ENCODE measurements around the gene CTSO. TPM values are rescaled to one million over a fixed set of nuclear protein-coding genes. Genes with fewer than 3 reads are reported as not detected.

The CTSO gene
- total RNA-seq, 4 donors from 2014 or later, result 2.9 to 6.4 (median 3.9) TPM

- intact Hi-C loops (cut with DNase I; ENCODE audit: low total_unique reads), result no loop called here
- no peak overlapping the region for H3K4me3 ChIP-seq
- H3K9me3 ChIP-seq, result no peaks in the 10 kb centered on the region
- H3K27ac ChIP-seq, result no peak overlapping the region
- ATAC-seq (no peak), DNase-seq (no peak)
- TF ChIP-seq, protein P1, sequence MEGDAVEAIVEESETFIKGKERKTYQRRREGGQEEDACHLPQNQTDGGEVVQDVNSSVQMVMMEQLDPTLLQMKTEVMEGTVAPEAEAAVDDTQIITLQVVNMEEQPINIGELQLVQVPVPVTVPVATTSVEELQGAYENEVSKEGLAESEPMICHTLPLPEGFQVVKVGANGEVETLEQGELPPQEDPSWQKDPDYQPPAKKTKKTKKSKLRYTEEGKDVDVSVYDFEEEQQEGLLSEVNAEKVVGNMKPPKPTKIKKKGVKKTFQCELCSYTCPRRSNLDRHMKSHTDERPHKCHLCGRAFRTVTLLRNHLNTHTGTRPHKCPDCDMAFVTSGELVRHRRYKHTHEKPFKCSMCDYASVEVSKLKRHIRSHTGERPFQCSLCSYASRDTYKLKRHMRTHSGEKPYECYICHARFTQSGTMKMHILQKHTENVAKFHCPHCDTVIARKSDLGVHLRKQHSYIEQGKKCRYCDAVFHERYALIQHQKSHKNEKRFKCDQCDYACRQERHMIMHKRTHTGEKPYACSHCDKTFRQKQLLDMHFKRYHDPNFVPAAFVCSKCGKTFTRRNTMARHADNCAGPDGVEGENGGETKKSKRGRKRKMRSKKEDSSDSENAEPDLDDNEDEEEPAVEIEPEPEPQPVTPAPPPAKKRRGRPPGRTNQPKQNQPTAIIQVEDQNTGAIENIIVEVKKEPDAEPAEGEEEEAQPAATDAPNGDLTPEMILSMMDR (IDR thresholded peaks at IDR 0.05 in 4 of 5, conservative IDR thresholded peaks at IDR 0.05 in 1 of 5), result no peak
- no peak for TF ChIP-seq POLR2A (IDR thresholded peaks at IDR 0.05)
- H3K36me3 ChIP-seq, result no peaks in the 10 kb centered on the region
- H3K4me1 ChIP-seq, result no peaks in the 10 kb centered on the region
- in situ Hi-C loops (cut with MboI; ENCODE audit: low sequenced_read_pairs in 4 of 4), result no loop called here
- no peaks in the 10 kb centered on the region for H3K27me3 ChIP-seq
These were observed 69.8 kb downstream of the CTSO start for GRCh38 chr4:155883895-155884294.

DNA sequence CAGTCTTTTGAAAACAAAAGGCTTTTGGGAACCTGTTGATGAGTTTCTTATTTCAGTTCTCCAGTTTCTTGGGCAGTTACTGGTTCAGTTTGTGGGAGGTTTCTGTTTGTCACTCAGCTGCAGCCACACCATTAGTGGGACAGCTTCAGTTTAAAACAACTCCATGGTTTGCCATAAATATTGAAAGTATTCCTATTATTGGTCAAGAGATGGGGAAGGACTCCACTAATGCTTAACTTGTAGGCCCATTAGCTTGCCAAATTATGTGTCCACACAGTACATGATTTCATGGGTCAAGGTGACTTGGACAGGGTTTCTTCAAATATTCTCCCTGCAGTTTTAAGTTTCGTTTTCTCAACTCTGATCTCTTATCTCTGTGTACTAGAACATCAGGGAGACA, 72.1 kb downstream of the CTSO start:
- Histone ChIP-seq H3K9me3 (no peaks in the 10 kb centered on the region), H3K4me1 (no peaks in the 10 kb centered on the region), H3K36me3 (no peaks in the 10 kb centered on the region), H3K27me3 (no peaks in the 10 kb centered on the region), H3K27ac (no peak overlapping the region), H3K4me3 (no peak overlapping the region)
- intact Hi-C loops (cut with DNase I; ENCODE audit: low total_unique reads) (no loop called here), in situ Hi-C loops (cut with MboI; ENCODE audit: low sequenced_read_pairs in 4 of 4) (no loop called here)
- TF ChIP-seq POLR2A (IDR thresholded peaks at IDR 0.05), result no peak
- TF ChIP-seq, protein P1 (IDR thresholded peaks at IDR 0.05 in 4 of 5, conservative IDR thresholded peaks at IDR 0.05 in 1 of 5), result no peak
- ATAC-seq (no peak), DNase-seq (no peak)

DNA sequence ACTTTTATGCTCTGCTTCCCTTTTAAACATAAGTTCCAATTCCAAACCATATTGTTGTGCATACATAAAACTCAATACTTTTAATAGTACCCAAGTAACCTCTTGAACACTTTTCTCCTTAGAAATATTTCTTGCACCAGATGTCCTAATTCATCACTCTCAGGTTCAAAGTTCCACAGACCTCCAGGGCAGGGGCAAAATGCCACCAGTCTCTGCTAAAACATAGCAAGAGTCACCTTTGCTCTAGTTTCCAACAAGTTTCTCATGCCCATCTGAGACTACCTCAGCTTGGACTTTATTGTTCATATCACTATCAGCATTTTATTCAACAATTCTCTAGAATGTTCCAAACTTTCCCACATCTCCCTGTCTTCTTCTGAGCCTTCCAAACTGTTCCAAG, 73.9 kb downstream of the CTSO start:
- no peak for TF ChIP-seq POLR2A (IDR thresholded peaks at IDR 0.05)
- TF ChIP-seq, protein P1 (IDR thresholded peaks at IDR 0.05 in 4 of 5, conservative IDR thresholded peaks at IDR 0.05 in 1 of 5), result no peak
- no peaks in the 10 kb centered on the region for H3K4me1 ChIP-seq
- no peak for DNase-seq

GRCh38 chr4:155878611-155879010, 75.1 kb downstream of the CTSO start:
- no peak overlapping the region for H3K27ac ChIP-seq
- H3K9me3 ChIP-seq, result peaks cover 0 to 3% (median 0%) of the 10 kb centered on the region in 3 donors
- H3K4me3 ChIP-seq, result no peak overlapping the region
- intact Hi-C loops (cut with DNase I; ENCODE audit: low total_unique reads), result no loop called here
- H3K36me3 ChIP-seq, result no peaks in the 10 kb centered on the region
- no peaks in the 10 kb centered on the region for H3K4me1 ChIP-seq
- ATAC-seq (no peak), DNase-seq (no peak)
- no peak for TF ChIP-seq POLR2A (IDR thresholded peaks at IDR 0.05)
- TF ChIP-seq, protein P1 (IDR thresholded peaks at IDR 0.05 in 4 of 5, conservative IDR thresholded peaks at IDR 0.05 in 1 of 5), result no peak
- in situ Hi-C loops (cut with MboI; ENCODE audit: low sequenced_read_pairs in 4 of 4), result no loop called here
- H3K27me3 ChIP-seq, result no peaks in the 10 kb centered on the region

More for the DNA sequence above, 73.9 kb downstream of the CTSO start:
- no peak for ATAC-seq
- Histone ChIP-seq H3K27ac (no peak overlapping the region), H3K4me3 (no peak overlapping the region), H3K27me3 (no peaks in the 10 kb centered on the region), H3K36me3 (no peaks in the 10 kb centered on the region), H3K9me3 (peaks cover 0 to 3% (median 0%) of the 10 kb centered on the region in 3 donors)
- intact Hi-C loops (cut with DNase I; ENCODE audit: low total_unique reads) (no loop called here), in situ Hi-C loops (cut with MboI; ENCODE audit: low sequenced_read_pairs in 4 of 4) (no loop called here)

- Histone ChIP-seq H3K4me1 (no peaks in the 10 kb centered on the region), H3K36me3 (no peaks in the 10 kb centered on the region), H3K9me3 (peaks cover 0 to 3% (median 0%) of the 10 kb centered on the region in 3 donors), H3K4me3 (no peak overlapping the region), H3K27me3 (no peaks in the 10 kb centered on the region), H3K27ac (no peak overlapping the region)
- ATAC-seq (no peak), DNase-seq (no peak)
- intact Hi-C loops (cut with DNase I; ENCODE audit: low total_unique reads), result no loop called here
- TF ChIP-seq, protein P1 (IDR thresholded peaks at IDR 0.05 in 4 of 5, conservative IDR thresholded peaks at IDR 0.05 in 1 of 5), result no peak
- TF ChIP-seq POLR2A (IDR thresholded peaks at IDR 0.05), result no peak
- in situ Hi-C loops (cut with MboI; ENCODE audit: low sequenced_read_pairs in 4 of 4), result no loop called here
These were observed 75.7 kb downstream of the CTSO start for GRCh38 chr4:155877971-155878370.

All from gastrocnemius medialis (tissue), 4 donors.